Ishikawa (cell line): ENCODE measurements around the gene MED16.

ENCODE experiments used
- CEBPB ChIP-seq: IDR thresholded peaks from 2 replicates; pipeline ENCODE4 v1.6.1; 2012
- CREB1 ChIP-seq: IDR thresholded peaks from 2 replicates; pipeline ENCODE4 v1.6.1; 2012; ENCODE audit warnings: low read depth
- EGR1 ChIP-seq: IDR thresholded peaks from 2 replicates; pipeline ENCODE4 v1.6.1; 2012
- EP300 ChIP-seq: IDR thresholded peaks from 2 replicates; pipeline ENCODE4 v1.6.1; 2012; ENCODE audit warnings: borderline replicate concordance
- FOXM1 ChIP-seq: IDR thresholded peaks from 2 replicates; pipeline ENCODE4 v1.6.1; 2012; ENCODE audit warnings: low read depth, borderline replicate concordance
- NFIC ChIP-seq: IDR thresholded peaks from 2 replicates; pipeline ENCODE4 v1.6.1; 2012
- RAD21 ChIP-seq: IDR thresholded peaks from 2 replicates; pipeline ENCODE4 v1.6.1; 2012; ENCODE audit warnings: low read depth
- TAF1 ChIP-seq: IDR thresholded peaks from 2 replicates; pipeline ENCODE4 v1.6.1; 2012; ENCODE audit warnings: low read depth, mild to moderate bottlenecking
- TCF12 ChIP-seq: IDR thresholded peaks from 2 replicates; pipeline ENCODE4 v1.6.1; 2012; ENCODE audit warnings: low read depth
- TEAD4 ChIP-seq: IDR thresholded peaks from 2 replicates; pipeline ENCODE4 v1.6.1; 2012
- YY1 ChIP-seq: IDR thresholded peaks from 2 replicates; pipeline ENCODE4 v1.6.1; 2012; ENCODE audit warnings: low read depth
- ZBTB7A ChIP-seq: IDR thresholded peaks from 2 replicates; pipeline ENCODE4 v1.6.1; 2012; ENCODE audit warnings: low read depth
- TF ChIP-seq, protein P1 (sequence below): IDR thresholded peaks from 2 replicates; pipeline ENCODE4 v1.6.1; 2012
- TF ChIP-seq, protein P2 (sequence below): IDR thresholded peaks from 2 replicates; pipeline ENCODE4 v1.6.1; 2012
- TF ChIP-seq, protein P3 (sequence below): IDR thresholded peaks from 2 replicates; pipeline ENCODE4 v1.6.1; 2012; ENCODE audit warnings: low read depth, mild to moderate bottlenecking

The MED16 gene

DNA sequence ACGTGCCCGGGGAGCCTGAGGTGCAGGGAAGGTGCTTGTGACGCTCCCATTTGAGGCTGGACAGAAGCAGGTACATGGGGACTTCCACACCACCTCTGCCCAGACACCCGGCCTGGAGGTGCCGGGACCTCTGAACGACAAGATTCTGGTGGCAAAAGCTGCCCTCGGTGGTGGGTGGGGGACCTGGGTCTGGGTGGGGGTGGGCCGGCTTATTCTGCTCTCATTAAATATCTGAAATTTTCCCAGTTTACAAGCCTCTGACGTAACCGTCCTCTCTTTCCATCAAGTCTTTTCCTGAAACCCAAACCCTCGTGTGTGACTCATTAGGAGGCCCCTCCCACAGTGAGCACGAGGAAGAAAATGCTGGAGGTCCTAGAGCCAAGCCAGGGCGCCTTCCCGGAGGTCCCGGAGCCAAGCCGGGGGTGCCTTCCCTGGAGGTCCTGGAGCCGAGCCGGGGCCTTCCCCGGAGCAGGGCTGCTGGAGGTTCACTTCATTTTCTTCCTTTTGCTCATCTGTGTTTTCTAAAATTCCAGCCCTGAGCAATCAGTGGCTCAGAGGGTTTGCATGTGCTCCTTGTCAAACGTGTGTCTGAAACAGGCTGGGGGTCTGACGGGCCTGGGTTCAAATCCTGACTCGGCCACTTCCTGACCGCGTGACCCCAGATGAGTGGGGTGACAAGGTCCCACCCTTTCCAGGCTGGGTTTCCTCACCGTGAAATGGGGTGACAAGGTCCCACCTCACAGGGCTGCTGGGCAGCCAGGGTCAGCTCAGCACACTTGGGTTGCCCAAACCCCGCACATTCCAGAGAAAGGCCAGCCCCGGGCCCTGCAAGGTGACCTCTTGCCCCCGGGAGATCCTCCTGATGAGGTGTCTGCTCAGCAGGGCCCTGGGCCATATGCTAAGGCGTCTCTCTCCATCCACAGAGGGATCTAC is 23.5 kb downstream of the MED16 start:
- TF ChIP-seq CEBPB (0 out of 2 replicates have a peak, but pooled peaks have one; percentile 8), CREB1 (0 out of 2 replicates have a peak, but pooled peaks have one; percentile 15), EP300 (no peak)
- TF ChIP-seq, protein P1, sequence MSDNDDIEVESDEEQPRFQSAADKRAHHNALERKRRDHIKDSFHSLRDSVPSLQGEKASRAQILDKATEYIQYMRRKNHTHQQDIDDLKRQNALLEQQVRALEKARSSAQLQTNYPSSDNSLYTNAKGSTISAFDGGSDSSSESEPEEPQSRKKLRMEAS = peak; percentile 69
- TF ChIP-seq, protein P2, sequence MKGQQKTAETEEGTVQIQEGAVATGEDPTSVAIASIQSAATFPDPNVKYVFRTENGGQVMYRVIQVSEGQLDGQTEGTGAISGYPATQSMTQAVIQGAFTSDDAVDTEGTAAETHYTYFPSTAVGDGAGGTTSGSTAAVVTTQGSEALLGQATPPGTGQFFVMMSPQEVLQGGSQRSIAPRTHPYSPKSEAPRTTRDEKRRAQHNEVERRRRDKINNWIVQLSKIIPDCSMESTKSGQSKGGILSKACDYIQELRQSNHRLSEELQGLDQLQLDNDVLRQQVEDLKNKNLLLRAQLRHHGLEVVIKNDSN = no peak

DNA sequence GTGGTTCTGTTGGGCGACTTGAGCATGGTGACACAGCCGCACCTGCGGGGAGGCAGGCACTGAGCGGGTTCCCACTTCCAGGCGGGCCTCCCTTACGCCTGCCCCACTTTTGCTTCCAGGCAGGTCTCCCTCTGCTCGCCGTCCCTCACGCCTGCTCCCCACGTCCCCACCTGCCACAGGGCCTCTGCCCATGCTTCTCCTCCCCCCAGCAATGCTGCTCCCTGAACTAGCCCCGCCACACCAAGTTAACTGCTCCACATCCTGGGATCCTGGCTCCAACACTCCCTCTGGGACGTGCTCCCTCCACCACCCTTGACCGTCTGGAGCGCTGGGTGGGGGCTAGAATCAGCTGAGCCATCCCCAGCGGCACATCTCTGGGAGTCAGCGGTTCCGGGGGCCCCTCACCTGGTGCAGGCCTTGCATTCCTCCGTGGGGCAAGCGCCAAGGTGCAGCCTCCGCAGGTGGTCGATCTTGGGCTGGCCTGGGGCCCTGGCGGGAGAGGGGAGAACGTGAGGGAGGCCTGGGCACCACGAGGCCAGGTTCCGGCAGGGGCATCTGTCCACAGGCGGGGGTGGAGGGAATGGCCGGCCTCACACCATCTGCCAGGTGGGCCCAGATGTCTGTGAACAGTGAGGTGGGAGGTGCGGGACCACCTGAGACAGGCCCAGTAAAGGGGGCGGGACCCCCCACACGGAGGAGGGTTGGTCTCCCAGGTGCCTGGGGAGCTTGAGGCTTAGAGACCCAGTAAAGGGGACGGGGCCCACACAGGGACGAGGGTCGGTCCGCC is 24.3 kb downstream of the MED16 start:
- no peak for TF ChIP-seq NFIC
- TF ChIP-seq, protein P3, sequence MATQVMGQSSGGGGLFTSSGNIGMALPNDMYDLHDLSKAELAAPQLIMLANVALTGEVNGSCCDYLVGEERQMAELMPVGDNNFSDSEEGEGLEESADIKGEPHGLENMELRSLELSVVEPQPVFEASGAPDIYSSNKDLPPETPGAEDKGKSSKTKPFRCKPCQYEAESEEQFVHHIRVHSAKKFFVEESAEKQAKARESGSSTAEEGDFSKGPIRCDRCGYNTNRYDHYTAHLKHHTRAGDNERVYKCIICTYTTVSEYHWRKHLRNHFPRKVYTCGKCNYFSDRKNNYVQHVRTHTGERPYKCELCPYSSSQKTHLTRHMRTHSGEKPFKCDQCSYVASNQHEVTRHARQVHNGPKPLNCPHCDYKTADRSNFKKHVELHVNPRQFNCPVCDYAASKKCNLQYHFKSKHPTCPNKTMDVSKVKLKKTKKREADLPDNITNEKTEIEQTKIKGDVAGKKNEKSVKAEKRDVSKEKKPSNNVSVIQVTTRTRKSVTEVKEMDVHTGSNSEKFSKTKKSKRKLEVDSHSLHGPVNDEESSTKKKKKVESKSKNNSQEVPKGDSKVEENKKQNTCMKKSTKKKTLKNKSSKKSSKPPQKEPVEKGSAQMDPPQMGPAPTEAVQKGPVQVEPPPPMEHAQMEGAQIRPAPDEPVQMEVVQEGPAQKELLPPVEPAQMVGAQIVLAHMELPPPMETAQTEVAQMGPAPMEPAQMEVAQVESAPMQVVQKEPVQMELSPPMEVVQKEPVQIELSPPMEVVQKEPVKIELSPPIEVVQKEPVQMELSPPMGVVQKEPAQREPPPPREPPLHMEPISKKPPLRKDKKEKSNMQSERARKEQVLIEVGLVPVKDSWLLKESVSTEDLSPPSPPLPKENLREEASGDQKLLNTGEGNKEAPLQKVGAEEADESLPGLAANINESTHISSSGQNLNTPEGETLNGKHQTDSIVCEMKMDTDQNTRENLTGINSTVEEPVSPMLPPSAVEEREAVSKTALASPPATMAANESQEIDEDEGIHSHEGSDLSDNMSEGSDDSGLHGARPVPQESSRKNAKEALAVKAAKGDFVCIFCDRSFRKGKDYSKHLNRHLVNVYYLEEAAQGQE = no peak
- no peak for TF ChIP-seq EGR1
- no peak for TF ChIP-seq CEBPB
- TF ChIP-seq, protein P2 = no peak
- no peak for TF ChIP-seq CREB1
- no peak for TF ChIP-seq TEAD4
- no peak for TF ChIP-seq TAF1

DNA sequence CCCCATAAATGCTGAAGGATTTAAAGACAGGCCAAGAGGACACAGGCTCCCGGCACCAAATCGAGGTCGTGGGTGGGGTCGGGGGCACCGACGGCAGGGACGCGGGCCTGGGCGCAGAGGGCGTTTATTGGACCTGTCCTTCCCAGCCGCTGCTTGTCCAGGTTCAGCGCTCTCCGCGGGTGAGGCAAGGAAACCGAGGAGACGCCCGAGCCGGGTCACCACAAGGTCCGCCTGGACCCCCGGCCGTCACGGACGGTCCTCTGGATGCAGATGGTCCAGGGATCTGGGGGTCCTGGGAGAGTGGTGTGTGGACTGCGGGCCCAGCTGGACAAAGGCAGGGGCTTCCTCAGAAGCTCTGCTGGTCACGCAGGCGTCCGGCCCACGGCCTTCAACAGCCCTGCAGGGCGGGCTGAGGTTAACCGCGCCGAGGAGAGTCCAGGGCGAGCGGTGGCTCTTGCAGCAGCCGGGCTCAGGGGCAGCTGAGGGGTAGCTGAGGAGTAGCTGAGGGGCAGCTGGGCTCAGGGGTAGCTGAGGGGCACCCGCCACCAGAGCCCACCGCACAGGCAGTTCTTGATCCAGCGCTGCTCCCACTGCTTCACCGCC is 25.0 kb downstream of the MED16 start:
- TF ChIP-seq CEBPB (no peak), ZBTB7A (no peak), NFIC (no peak), EGR1 (no peak), TAF1 (no peak), FOXM1 (no peak), CREB1 (no peak), YY1 (no peak), RAD21 (no peak), TEAD4 (no peak), EP300 (no peak), TCF12 (no peak)
- TF ChIP-seq, protein P3 = no peak
- TF ChIP-seq, protein P2 = no peak
- TF ChIP-seq, protein P1 = no peak

DNA sequence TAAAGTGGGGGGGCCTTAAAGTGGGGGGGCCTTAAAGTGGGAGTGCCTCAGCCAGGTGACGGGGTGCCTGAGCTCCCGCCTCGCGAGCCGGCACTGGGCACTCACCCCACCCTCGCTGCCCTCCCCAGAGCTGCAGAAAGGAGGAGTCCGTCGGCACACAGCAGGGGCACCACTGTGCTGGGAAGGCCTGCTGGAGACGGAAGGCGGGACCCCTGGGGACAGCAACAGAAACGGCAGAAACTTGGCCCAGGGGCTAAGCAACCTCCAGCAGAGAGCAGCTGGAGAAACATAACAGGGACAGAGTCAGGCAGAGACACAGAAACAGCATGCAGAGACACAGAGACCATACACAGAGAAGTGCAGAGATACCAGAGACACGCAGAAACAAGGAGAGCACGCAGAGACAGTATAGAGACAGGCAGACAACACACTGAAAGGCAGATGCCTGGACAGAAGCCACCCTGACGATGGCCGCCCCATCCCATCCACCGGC is 25.6 kb downstream of the MED16 start:
- peak; percentile 42; the same call in 1 of the 2 replicates for TF ChIP-seq TEAD4
- TF ChIP-seq CREB1 = no peak
- TF ChIP-seq NFIC = peak; percentile 23; the same call in 1 of the 2 replicates
- 0 out of 2 replicates have a peak, but pooled peaks have one; percentile 22 for TF ChIP-seq TCF12
- 0 out of 2 replicates have a peak, but pooled peaks have one; percentile 2 for TF ChIP-seq RAD21
- TF ChIP-seq, protein P1 = peak; percentile 32; the same call in 1 of the 2 replicates
- peak; percentile 32; the same call in 1 of the 2 replicates for TF ChIP-seq EP300
- TF ChIP-seq FOXM1 = no peak
